SK-N-MC (cell line): ENCODE measurements around the gene PRAMEF1.

Experiments used
- EZH2 ChIP-seq: fragments of 200-600 bp; sonication (generic); IDR thresholded peaks from one replicate; pipeline ENCODE4 v1.6.1; 2017; ENCODE audit warnings: antibody characterized with exemption
- FOXP2 ChIP-seq: optimal IDR thresholded peaks from 2 replicates; pipeline ENCODE3; 2011; ENCODE audit warnings: mild to moderate bottlenecking, moderate library complexity; ENCODE audit not compliant: insufficient read depth; ENCODE audit errors: extremely low read length, control extremely low read depth

- no peak for TF ChIP-seq FOXP2
- TF ChIP-seq EZH2, result no peak
Observed at GRCh38 chr1:12763479-12763878, 27.7 kb upstream of the PRAMEF1 start.
